Lower lobe of right lung (tissue), 2 donors: ENCODE measurements around the gene NET1. TPM values are rescaled to one million over a fixed set of nuclear protein-coding genes. Genes with fewer than 3 reads are reported as not detected.

Experiments
- ATAC-seq, 2 donors: fragments of 200-7000 bp; cut with Tn5 transposase; one replicate each; pipeline ENCODE4 v1.9.1; 2020 to 2022; ENCODE audit warnings: mild to moderate bottlenecking in 2 of 2, moderate library complexity in 2 of 2
- DNase-seq: peaks from one replicate; pipeline ENCODE4 v3.0.0-alpha.2; 2020
- H3K27ac ChIP-seq: fragments of 200-600 bp; one replicate; pipeline ENCODE4 v1.8.0; 2022
- H3K27me3 ChIP-seq: fragments of 200-600 bp; one replicate; pipeline ENCODE4 v1.8.0; 2022; ENCODE audit warnings: low read depth
- H3K36me3 ChIP-seq: fragments of 200-600 bp; one replicate; pipeline ENCODE4 v1.8.0; 2022; ENCODE audit warnings: mild to moderate bottlenecking
- H3K4me1 ChIP-seq: fragments of 200-600 bp; one replicate; pipeline ENCODE4 v1.8.0; 2022
- H3K4me3 ChIP-seq: fragments of 200-600 bp; one replicate; pipeline ENCODE4 v1.8.0; 2022; ENCODE audit warnings: mild to moderate bottlenecking
- H3K9me3 ChIP-seq: fragments of 200-600 bp; one replicate; pipeline ENCODE4 v1.8.0; 2022
- CTCF ChIP-seq: fragments of 200-600 bp; IDR thresholded peaks from one replicate; pipeline ENCODE4 v1.8.0; 2022; ENCODE audit warnings: antibody characterized with exemption, mild to moderate bottlenecking
- intact Hi-C: fragments of 100-400 bp; cut with DNase I; formaldehyde crosslinking; loops from one replicate; pipeline ENCODE4 v1.11.0; 2022
- total RNA-seq: library from RNA; stranded (reverse); fragmentation: NEBNext Ultra II Directional; extraction: Animal tissue kit (Norgen Biotek cat#: 25700); gene quantifications from one replicate; pipeline ENCODE4 v1.2.1, GENCODE V29; 2021
- donor health status: DM: no; HTN: yes; CAD: no; lungs with severe emphysema.

NET1 gene
- total RNA-seq, 1 donor from 2014 or later, result 46.7 TPM

- H3K4me1 ChIP-seq, result peaks cover 15% of the 10 kb centered on the region
- no peak for TF ChIP-seq CTCF
- ATAC-seq (no peak), DNase-seq (no peak)
- H3K36me3 ChIP-seq, result peaks cover 28% of the 10 kb centered on the region
- peak overlapping the region; percentile 74 for H3K27ac ChIP-seq
- no peaks in the 10 kb centered on the region for H3K9me3 ChIP-seq
- H3K4me3 ChIP-seq, result peak overlapping the region; percentile 56
- intact Hi-C loops, result loop anchor here (10.0 kb wide), 1 partner anchor 176 kb away; no protein-coding TSS in a partner anchor
- H3K27me3 ChIP-seq, result no peaks in the 10 kb centered on the region
Measured at GRCh38 chr10:5449227-5449626, 36.9 kb downstream of the NET1 start.

GRCh38 chr10:5449823-5450222 lies 37.5 kb downstream of the NET1 start:
- intact Hi-C loops, result loop anchor here (10.0 kb wide), 1 partner anchor 175 kb away; no protein-coding TSS in a partner anchor
- TF ChIP-seq CTCF, result peak; percentile 9
- Histone ChIP-seq H3K4me3 (peak overlapping the region; percentile 56), H3K27ac (peak overlapping the region; percentile 74), H3K27me3 (no peaks in the 10 kb centered on the region), H3K9me3 (no peaks in the 10 kb centered on the region), H3K36me3 (peaks cover 34% of the 10 kb centered on the region), H3K4me1 (peaks cover 15% of the 10 kb centered on the region)
- peak; percentile 11 to 37 for ATAC-seq
- DNase-seq, result no peak

- ATAC-seq (no peak), DNase-seq (no peak)
- Histone ChIP-seq H3K27me3 (no peaks in the 10 kb centered on the region), H3K9me3 (no peaks in the 10 kb centered on the region), H3K4me3 (no peak overlapping the region), H3K4me1 (peaks cover 15% of the 10 kb centered on the region), H3K27ac (no peak overlapping the region), H3K36me3 (peaks cover 43% of the 10 kb centered on the region)
- no peak for TF ChIP-seq CTCF
- intact Hi-C loops, result no loop called here
Measured at GRCh38 chr10:5450605-5451384, 38.4 kb downstream of the NET1 start.

GRCh38 chr10:5453749-5454489 lies 41.6 kb downstream of the NET1 start:
- intact Hi-C loops, result no loop called here
- ATAC-seq (no peak), DNase-seq (no peak)
- no peak overlapping the region for H3K4me3 ChIP-seq
- H3K4me1 ChIP-seq, result peaks cover 9% of the 10 kb centered on the region
- H3K27me3 ChIP-seq, result no peaks in the 10 kb centered on the region
- no peaks in the 10 kb centered on the region for H3K9me3 ChIP-seq
- no peak for TF ChIP-seq CTCF
- peaks cover 70% of the 10 kb centered on the region for H3K36me3 ChIP-seq
- H3K27ac ChIP-seq, result no peak overlapping the region

- no peak for ATAC-seq
- no peak for DNase-seq
- Histone ChIP-seq H3K36me3 (peaks cover 69% of the 10 kb centered on the region), H3K27ac (no peak overlapping the region), H3K27me3 (no peaks in the 10 kb centered on the region), H3K4me3 (no peak overlapping the region), H3K9me3 (no peaks in the 10 kb centered on the region), H3K4me1 (no peaks in the 10 kb centered on the region)
- TF ChIP-seq CTCF, result no peak
- intact Hi-C loops, result no loop called here
Measured at GRCh38 chr10:5456563-5456962, 44.2 kb downstream of the NET1 start.
